ENCODE measurements around the gene IRAK2.

DNA sequence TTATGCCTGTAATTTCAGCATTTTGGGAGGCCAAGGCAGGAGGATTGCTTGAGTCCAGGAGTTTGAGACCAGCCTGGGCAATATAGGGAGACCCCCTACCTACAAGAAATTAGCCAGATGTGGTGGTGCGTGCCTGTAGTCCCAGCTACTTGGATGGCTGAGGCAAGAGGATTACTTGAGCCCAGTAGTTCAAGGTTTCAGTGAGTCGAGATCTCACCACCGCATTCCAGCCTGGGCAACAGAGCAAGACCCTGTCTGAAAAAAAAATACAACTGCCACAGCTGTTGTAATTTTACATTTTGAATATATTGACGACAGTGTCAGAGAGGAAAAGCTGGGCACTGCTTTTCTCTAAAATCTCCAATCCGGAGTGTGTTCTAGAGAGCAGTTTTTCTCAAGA, 104.7 kb downstream of the IRAK2 start:
- no peak for TF ChIP-seq POLR2A (IDR thresholded peaks at IDR 0.05)
- TF ChIP-seq, protein P1, sequence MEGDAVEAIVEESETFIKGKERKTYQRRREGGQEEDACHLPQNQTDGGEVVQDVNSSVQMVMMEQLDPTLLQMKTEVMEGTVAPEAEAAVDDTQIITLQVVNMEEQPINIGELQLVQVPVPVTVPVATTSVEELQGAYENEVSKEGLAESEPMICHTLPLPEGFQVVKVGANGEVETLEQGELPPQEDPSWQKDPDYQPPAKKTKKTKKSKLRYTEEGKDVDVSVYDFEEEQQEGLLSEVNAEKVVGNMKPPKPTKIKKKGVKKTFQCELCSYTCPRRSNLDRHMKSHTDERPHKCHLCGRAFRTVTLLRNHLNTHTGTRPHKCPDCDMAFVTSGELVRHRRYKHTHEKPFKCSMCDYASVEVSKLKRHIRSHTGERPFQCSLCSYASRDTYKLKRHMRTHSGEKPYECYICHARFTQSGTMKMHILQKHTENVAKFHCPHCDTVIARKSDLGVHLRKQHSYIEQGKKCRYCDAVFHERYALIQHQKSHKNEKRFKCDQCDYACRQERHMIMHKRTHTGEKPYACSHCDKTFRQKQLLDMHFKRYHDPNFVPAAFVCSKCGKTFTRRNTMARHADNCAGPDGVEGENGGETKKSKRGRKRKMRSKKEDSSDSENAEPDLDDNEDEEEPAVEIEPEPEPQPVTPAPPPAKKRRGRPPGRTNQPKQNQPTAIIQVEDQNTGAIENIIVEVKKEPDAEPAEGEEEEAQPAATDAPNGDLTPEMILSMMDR (IDR thresholded peaks at IDR 0.05 in 8 of 11, conservative IDR thresholded peaks at IDR 0.05 in 3 of 11), result no peak
